ENCODE data around the gene ATP6V1E1. TPM values are rescaled to one million over a fixed set of nuclear protein-coding genes. Genes with fewer than 3 reads are reported as not detected.
"Not testable (repeated sequence)": the region's sequence is repeated elsewhere in the genome, so short reads cannot be mapped to it uniquely, and the experiment has no call there.

The ATP6V1E1 gene
- total RNA-seq, 1 experiment from 2014 or later, result 88.1 TPM

GRCh38 chr22:17647452-17647851, 18.9 kb upstream of the ATP6V1E1 start (continued):
- TF ChIP-seq ZNF263 (CRISPR knock-in tag; IDR thresholded peaks at IDR 0.05; ENCODE audit: low read depth) (no peak), E2F1 (CRISPR knock-in tag; IDR thresholded peaks at IDR 0.05) (no peak), FOXP1 (CRISPR knock-in tag; IDR thresholded peaks at IDR 0.05; ENCODE audit: borderline replicate concordance) (no peak), E2F4 (CRISPR knock-in tag; IDR thresholded peaks at IDR 0.05; ENCODE audit: borderline replicate concordance, low read depth) (no peak)

- peaks cover 12% of the 10 kb centered on the region for H3K36me3 Mint-ChIP-seq
- H3K9me3 Mint-ChIP-seq; ATAC-seq; H3K4me3 Mint-ChIP-seq; CTCF ChIA-PET; DNase-seq (ENCODE audit: low spot score); H3K27ac Mint-ChIP-seq; POLR2A ChIA-PET; H3K27me3 Mint-ChIP-seq (ENCODE audit: low read depth); H3K4me1 Mint-ChIP-seq: not testable (repeated sequence)
Measured at GRCh38 chr22:17642357-17642756, 13.8 kb upstream of the ATP6V1E1 start.

- no peaks in the 10 kb centered on the region for H3K9me3 Mint-ChIP-seq
- H3K27ac Mint-ChIP-seq, result no peak overlapping the region
- no peaks in the 10 kb centered on the region for H3K27me3 Mint-ChIP-seq (ENCODE audit: low read depth)
- TF ChIP-seq ZNF423 (CRISPR knock-in tag; IDR thresholded peaks at IDR 0.05), result no peak
- TF ChIP-seq IRF2 (CRISPR knock-in tag; IDR thresholded peaks at IDR 0.05; ENCODE audit: borderline replicate concordance, low read depth), result no peak
- TF ChIP-seq PREB (CRISPR knock-in tag; IDR thresholded peaks at IDR 0.05; ENCODE audit: borderline replicate concordance), result no peak
- no peak for TF ChIP-seq NFYB (CRISPR knock-in tag; conservative IDR thresholded peaks at IDR 0.05; ENCODE audit: low read depth)
- no peak for TF ChIP-seq CREB1 (CRISPR knock-in tag; IDR thresholded peaks at IDR 0.05)
- no peak for TF ChIP-seq ZSCAN18 (CRISPR knock-in tag; IDR thresholded peaks at IDR 0.05)
- TF ChIP-seq PRRX2 (CRISPR knock-in tag; IDR thresholded peaks at IDR 0.05), result no peak
- no peak for TF ChIP-seq ELF4 (CRISPR knock-in tag; IDR thresholded peaks at IDR 0.05; ENCODE audit: low read depth)
- TF ChIP-seq ESRRA (CRISPR knock-in tag; IDR thresholded peaks at IDR 0.05; ENCODE audit: borderline replicate concordance), result no peak
- TF ChIP-seq NFE2L1 (CRISPR knock-in tag; IDR thresholded peaks at IDR 0.05), result no peak
- no peak for TF ChIP-seq JUN (CRISPR knock-in tag; IDR thresholded peaks at IDR 0.05)
- TF ChIP-seq SMAD3 (CRISPR knock-in tag; IDR thresholded peaks at IDR 0.05; ENCODE audit: borderline replicate concordance), result no peak
- no peak for TF ChIP-seq EMX1 (CRISPR knock-in tag; IDR thresholded peaks at IDR 0.05)
- no peak for TF ChIP-seq ZNF512 (CRISPR knock-in tag; IDR thresholded peaks at IDR 0.05; ENCODE audit: borderline replicate concordance)
- TF ChIP-seq SMAD4 (CRISPR knock-in tag; IDR thresholded peaks at IDR 0.05), result no peak
- TF ChIP-seq ERG (CRISPR knock-in tag; IDR thresholded peaks at IDR 0.05), result no peak
- TF ChIP-seq FOXP4 (CRISPR knock-in tag; IDR thresholded peaks at IDR 0.05), result no peak
- TF ChIP-seq ETV6 (CRISPR knock-in tag; IDR thresholded peaks at IDR 0.05), result no peak
- no peak for TF ChIP-seq NFATC4 (CRISPR knock-in tag; IDR thresholded peaks at IDR 0.05)
- H3K36me3 Mint-ChIP-seq, result peaks cover 12% of the 10 kb centered on the region
- ChIA-PET POLR2A (no interaction called here), CTCF (no interaction called here)
- no peak for ATAC-seq
- H3K4me3 Mint-ChIP-seq, result no peak overlapping the region
- peaks cover 10% of the 10 kb centered on the region for H3K4me1 Mint-ChIP-seq
- no peak for DNase-seq (ENCODE audit: low spot score)
Measured at GRCh38 chr22:17641269-17641668, 12.7 kb upstream of the ATP6V1E1 start.
